ENCODE results near the gene B4GAT1. TPM values are rescaled to one million over a fixed set of nuclear protein-coding genes. Genes with fewer than 3 reads are reported as not detected.

Gene B4GAT1
- total and polyA plus RNA-seq, 2 donors (not counting 1 experiment from before 2014, with no cell fraction given) = 1.4 to 5.2 TPM

DNA sequence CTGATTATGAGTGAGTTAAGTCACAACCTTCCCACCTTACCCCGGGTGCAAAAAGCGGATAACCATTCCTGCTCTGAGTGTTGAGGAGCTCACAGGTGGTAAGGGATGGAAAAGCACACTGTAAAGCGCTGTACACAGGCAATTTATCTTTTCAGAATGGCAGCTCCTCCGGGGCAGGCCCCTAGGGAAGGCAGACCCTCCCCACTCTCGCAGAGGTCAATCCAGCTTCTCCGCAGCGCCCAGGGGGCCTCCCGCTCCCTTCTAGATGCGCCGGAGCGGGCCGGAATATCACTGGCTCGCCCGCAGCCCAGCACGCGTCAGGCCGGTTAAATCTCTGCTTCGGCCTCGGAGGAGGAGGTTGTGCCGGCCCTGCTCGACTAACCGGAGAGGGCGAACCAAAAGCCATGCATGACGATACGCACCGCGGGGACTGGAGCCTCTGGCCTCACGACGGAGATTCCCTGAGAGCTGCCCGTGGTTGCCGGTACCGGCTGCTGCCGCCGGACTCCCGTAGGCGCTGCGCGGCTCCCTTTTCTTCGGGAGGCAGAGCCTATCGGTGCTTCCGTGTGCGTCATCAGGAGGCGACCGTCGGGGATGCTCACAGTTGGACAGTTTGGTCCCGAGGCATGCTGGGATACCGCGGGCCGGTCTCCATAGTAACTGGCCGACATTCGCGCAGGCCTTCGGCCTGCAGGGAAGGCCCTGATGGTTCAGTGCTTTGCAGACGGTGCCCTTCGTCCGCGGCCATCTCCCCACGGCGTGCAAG is 2.7 kb downstream of the B4GAT1 start, which contains the start of gene BRMS1:
TSS of gene BRMS1 (minus strand) at position 555 of the 766 bp plus-strand sequence. CDS start 2,870 bp downstream, outside the sequence.
- Histone ChIP-seq H3K36me3 (replicated peaks in 1 of 2; ENCODE audit: control extremely low read depth in 1 of 2, control insufficient read depth in 1 of 2, extremely low read depth in 1 of 2, insufficient read depth in 2 of 2, low read length in 1 of 2) (peaks cover 0 to 26% of the 10 kb centered on the region in 2 experiments), H4K20me1 (ENCODE audit: control insufficient read depth, insufficient read depth, low read length, poor library complexity, severe bottlenecking) (peaks cover 50% of the 10 kb centered on the region), H3K4me2 (replicated peaks; ENCODE audit: low read depth, low read length, poor library complexity, severe bottlenecking) (peak within 1 kb of the TSS; percentile 90), H3K4me1 (ENCODE audit: control insufficient read depth in 2 of 2, insufficient read depth in 2 of 2, low read length in 2 of 2) (peaks cover 19 to 44% of the 10 kb centered on the region in 2 donors), H3K4me3 (ENCODE audit: control extremely low read depth in 1 of 5, extremely low read depth in 1 of 5, insufficient read depth in 1 of 5, low read depth in 2 of 5, low read length in 4 of 5) (peak within 1 kb of the TSS; percentile 74 to 92 (median 84)), H3K9me3 (ENCODE audit: control extremely low read depth in 1 of 3, control insufficient read depth in 2 of 3, insufficient read depth in 1 of 3, low read length in 2 of 3) (no peaks in the 10 kb centered on the region), H3K27ac (ENCODE audit: low read length in 2 of 2) (peak within 1 kb of the TSS; percentile 75 to 86), H3K9ac (ENCODE audit: low read length) (peak within 1 kb of the TSS; percentile 91), H2AFZ (ENCODE audit: insufficient read depth, low read depth, low read length, poor library complexity, severe bottlenecking) (peak within 1 kb of the TSS; percentile 82), H3K79me2 (ENCODE audit: control insufficient read depth, insufficient read depth, low read length) (peaks cover 31% of the 10 kb centered on the region), H3K27me3 (replicated peaks in 1 of 4; ENCODE audit: control extremely low read depth in 1 of 4, control insufficient read depth in 3 of 4, insufficient read depth in 4 of 4, low read length in 3 of 4) (no peaks in the 10 kb centered on the region)
- ATAC-seq (ENCODE audit: low read depth) (peak; percentile 85), DNase-seq (peak; percentile 96)
- ChIA-PET CTCF (interaction anchor here (0.8 to 5.2 kb wide), 14 partner anchors 9 to 713 kb away, joined by 3 to 44 read pairs (median 3); partner anchors contain the start of genes BBS1, CD248 and RIN1), POLR2A (interaction anchor here (0.6 to 2.2 kb wide), 2 partner anchors 28 to 33 kb away, joined by 7 to 12 read pairs; partner anchors contain the start of gene CD248)
- Mint-ChIP-seq H3K4me1 (peaks cover 47% of the 10 kb centered on the region), H3K9me3 (ENCODE audit: insufficient read depth) (no peaks in the 10 kb centered on the region), H3K27ac (peak within 1 kb of the TSS; percentile 96), H3K27me3 (no peaks in the 10 kb centered on the region), H3K4me3 (peak within 1 kb of the TSS; percentile 97)
- WGBS (ENCODE audit: insufficient coverage) = under 1% methylated on average over 58 of the region's 59 CpGs
- TF ChIP-seq EZH2 (IDR thresholded peaks at IDR 0.05; ENCODE audit: borderline replicate concordance, insufficient read depth, low read depth, low read length, poor library complexity, severe bottlenecking) (no peak), CTCF (IDR thresholded peaks at IDR 0.05) (peak; percentile 16)
- intact Hi-C loops (cut with micrococcal nuclease) = loop anchor here (1.0 to 5.0 kb wide), 5 partner anchors 16 to 76 kb away; partner anchors contain the start of genes RAB1B and SLC29A2

DNA sequence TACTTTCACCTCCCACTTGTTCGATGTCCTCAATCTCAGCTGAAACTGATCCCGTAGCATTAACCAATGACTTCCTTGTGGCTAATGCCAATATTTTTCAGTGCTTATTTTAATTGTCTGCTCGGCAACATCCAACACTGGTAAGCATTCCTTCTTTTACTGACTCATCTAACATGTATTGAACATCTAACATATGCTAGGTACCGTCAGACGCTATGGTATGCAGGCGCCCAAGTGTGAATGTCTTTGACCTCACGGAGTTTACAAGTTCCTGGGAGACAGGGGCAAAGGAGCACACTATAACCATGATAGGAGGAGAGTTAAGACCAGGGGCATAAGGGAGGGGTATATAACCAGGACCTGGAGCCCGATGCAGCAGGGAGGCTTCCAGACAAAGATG is 4.3 kb downstream of the B4GAT1 start:
- intact Hi-C loops (cut with micrococcal nuclease) = no loop called here
- no peak for ATAC-seq (ENCODE audit: low read depth)
- peaks cover 31% of the 10 kb centered on the region for H3K79me2 ChIP-seq (ENCODE audit: control insufficient read depth, insufficient read depth, low read length)
- H4K20me1 ChIP-seq (ENCODE audit: control insufficient read depth, insufficient read depth, low read length, poor library complexity, severe bottlenecking) = peaks cover 53% of the 10 kb centered on the region
- H3K27me3 Mint-ChIP-seq = no peaks in the 10 kb centered on the region
- H3K27ac ChIP-seq (ENCODE audit: low read length in 2 of 2) = no peak overlapping the region
- CTCF ChIA-PET = interaction anchor here (0.7 to 5.2 kb wide), 5 partner anchors 26 to 630 kb away, joined by 3 to 44 read pairs (median 10); partner anchors contain the start of gene CD248
- no peak for DNase-seq
- H3K27me3 ChIP-seq (replicated peaks in 1 of 4; ENCODE audit: control extremely low read depth in 1 of 4, control insufficient read depth in 3 of 4, insufficient read depth in 4 of 4, low read length in 3 of 4) = no peaks in the 10 kb centered on the region
- peaks cover 44% of the 10 kb centered on the region for H3K4me1 Mint-ChIP-seq
- H3K36me3 ChIP-seq (replicated peaks in 1 of 2; ENCODE audit: control extremely low read depth in 1 of 2, control insufficient read depth in 1 of 2, extremely low read depth in 1 of 2, insufficient read depth in 2 of 2, low read length in 1 of 2) = peaks cover 0 to 40% of the 10 kb centered on the region in 2 experiments
- no peaks in the 10 kb centered on the region for H3K9me3 Mint-ChIP-seq (ENCODE audit: insufficient read depth)
- H3K4me2 ChIP-seq (replicated peaks; ENCODE audit: low read depth, low read length, poor library complexity, severe bottlenecking) = no peak overlapping the region
- H3K9me3 ChIP-seq (ENCODE audit: control extremely low read depth in 1 of 3, control insufficient read depth in 2 of 3, insufficient read depth in 1 of 3, low read length in 2 of 3) = no peaks in the 10 kb centered on the region
- no peak overlapping the region for H2AFZ ChIP-seq (ENCODE audit: insufficient read depth, low read depth, low read length, poor library complexity, severe bottlenecking)
- H3K27ac Mint-ChIP-seq = peak overlapping the region; percentile 46
- 96% methylated on average over 5 of the region's 8 CpGs for WGBS (ENCODE audit: insufficient coverage)
- POLR2A ChIA-PET = no interaction called here
- H3K4me3 Mint-ChIP-seq = peak overlapping the region; percentile 97
- H3K4me1 ChIP-seq (ENCODE audit: control insufficient read depth in 2 of 2, insufficient read depth in 2 of 2, low read length in 2 of 2) = peaks cover 19 to 42% of the 10 kb centered on the region in 2 donors
- TF ChIP-seq CTCF (IDR thresholded peaks at IDR 0.05) (no peak), EZH2 (IDR thresholded peaks at IDR 0.05; ENCODE audit: borderline replicate concordance, insufficient read depth, low read depth, low read length, poor library complexity, severe bottlenecking) (no peak)
- no peak overlapping the region for H3K9ac ChIP-seq (ENCODE audit: low read length)
- H3K4me3 ChIP-seq (ENCODE audit: control extremely low read depth in 1 of 5, extremely low read depth in 1 of 5, insufficient read depth in 1 of 5, low read depth in 2 of 5, low read length in 4 of 5) = no peak overlapping the region
